Measurements from ENCODE around the gene ASCC2.

Gene ASCC2

GRCh38 chr22:29795663-29796062 lies 42.4 kb downstream of the ASCC2 start:
- DNase-seq (ENCODE audit: low spot score): no peak
- no peak for TF ChIP-seq CTCF (IDR thresholded peaks at IDR 0.05; ENCODE audit: extremely low read depth, insufficient read depth, missing control alignments)
- in situ Hi-C loops (cut with MboI; ENCODE audit: low pct_unique_long_range_greater_than_20kb, low sequenced_read_pairs, unreplicated experiment): no loop called here

GRCh38 chr22:29793396-29793795 lies 44.7 kb downstream of the ASCC2 start:
- TF ChIP-seq CTCF (IDR thresholded peaks at IDR 0.05; ENCODE audit: extremely low read depth, insufficient read depth, missing control alignments): no peak
- in situ Hi-C loops (cut with MboI; ENCODE audit: low pct_unique_long_range_greater_than_20kb, low sequenced_read_pairs, unreplicated experiment): no loop called here
- DNase-seq (ENCODE audit: low spot score): no peak

- in situ Hi-C loops (cut with MboI; ENCODE audit: low pct_unique_long_range_greater_than_20kb, low sequenced_read_pairs, unreplicated experiment): no loop called here
- DNase-seq (ENCODE audit: low spot score): no peak
- TF ChIP-seq CTCF (IDR thresholded peaks at IDR 0.05; ENCODE audit: extremely low read depth, insufficient read depth, missing control alignments): no peak
Measured at GRCh38 chr22:29790061-29790460, 48.0 kb downstream of the ASCC2 start.

- no peak for TF ChIP-seq CTCF (IDR thresholded peaks at IDR 0.05; ENCODE audit: extremely low read depth, insufficient read depth, missing control alignments)
- DNase-seq (ENCODE audit: low spot score): no peak
- in situ Hi-C loops (cut with MboI; ENCODE audit: low pct_unique_long_range_greater_than_20kb, low sequenced_read_pairs, unreplicated experiment): no loop called here
Measured at GRCh38 chr22:29788339-29789279, 49.5 kb downstream of the ASCC2 start.

- no peak for DNase-seq (ENCODE audit: low spot score)
- in situ Hi-C loops (cut with MboI; ENCODE audit: low pct_unique_long_range_greater_than_20kb, low sequenced_read_pairs, unreplicated experiment): no loop called here
- no peak for TF ChIP-seq CTCF (IDR thresholded peaks at IDR 0.05; ENCODE audit: extremely low read depth, insufficient read depth, missing control alignments)
Measured at GRCh38 chr22:29787371-29787980, 50.6 kb downstream of the ASCC2 start.

- in situ Hi-C loops (cut with MboI; ENCODE audit: low pct_unique_long_range_greater_than_20kb, low sequenced_read_pairs, unreplicated experiment): no loop called here
- DNase-seq (ENCODE audit: low spot score): no peak
- TF ChIP-seq CTCF (IDR thresholded peaks at IDR 0.05; ENCODE audit: extremely low read depth, insufficient read depth, missing control alignments): no peak
Measured at GRCh38 chr22:29786031-29786430, 52.0 kb downstream of the ASCC2 start.

All from GM13977 (cell line).